Stimulated activated naive CD8-positive, alpha-beta T cell treated with anti-CD3 and anti-CD28 coated beads, Interleukin-15, Interleukin-2, amounts not matched to agents 100 ng/mL and 50 ng/mL, for 24 hours (primary cell): Measurements from ENCODE around the gene FUCA1.
"Not testable (repeated sequence)": the region's sequence is repeated elsewhere in the genome, so short reads cannot be mapped to it uniquely, and the experiment has no call there.

Experiments
- H3K27ac Mint-ChIP-seq: one replicate; pipeline ENCODE4 v1.8.0; 2021; ENCODE audit warnings: mild to moderate bottlenecking, mixed read lengths
- H3K27me3 Mint-ChIP-seq: one replicate; pipeline ENCODE4 v1.8.0; 2021; ENCODE audit warnings: mixed read lengths
- H3K36me3 Mint-ChIP-seq: one replicate; pipeline ENCODE4 v1.8.0; 2021; ENCODE audit warnings: low read depth, mixed read lengths
- H3K4me1 Mint-ChIP-seq: one replicate; pipeline ENCODE4 v1.8.0; 2021; ENCODE audit warnings: low read depth, mixed read lengths
- H3K4me3 Mint-ChIP-seq: one replicate; pipeline ENCODE4 v1.8.0; 2021; ENCODE audit warnings: mild to moderate bottlenecking, mixed read lengths
- H3K9me3 Mint-ChIP-seq: one replicate; pipeline ENCODE4 v1.8.0; 2021; ENCODE audit warnings: mixed read lengths

FUCA1 gene

GRCh38 chr1:23805025-23805424, 63.1 kb downstream of the FUCA1 start:
- H3K4me3 Mint-ChIP-seq, result no peak overlapping the region
- no peaks in the 10 kb centered on the region for H3K36me3 Mint-ChIP-seq
- peaks cover 11% of the 10 kb centered on the region for H3K4me1 Mint-ChIP-seq
- H3K27me3 Mint-ChIP-seq, result no peaks in the 10 kb centered on the region
- peak overlapping the region; percentile 3 for H3K27ac Mint-ChIP-seq
- H3K9me3 Mint-ChIP-seq, result no peaks in the 10 kb centered on the region

DNA sequence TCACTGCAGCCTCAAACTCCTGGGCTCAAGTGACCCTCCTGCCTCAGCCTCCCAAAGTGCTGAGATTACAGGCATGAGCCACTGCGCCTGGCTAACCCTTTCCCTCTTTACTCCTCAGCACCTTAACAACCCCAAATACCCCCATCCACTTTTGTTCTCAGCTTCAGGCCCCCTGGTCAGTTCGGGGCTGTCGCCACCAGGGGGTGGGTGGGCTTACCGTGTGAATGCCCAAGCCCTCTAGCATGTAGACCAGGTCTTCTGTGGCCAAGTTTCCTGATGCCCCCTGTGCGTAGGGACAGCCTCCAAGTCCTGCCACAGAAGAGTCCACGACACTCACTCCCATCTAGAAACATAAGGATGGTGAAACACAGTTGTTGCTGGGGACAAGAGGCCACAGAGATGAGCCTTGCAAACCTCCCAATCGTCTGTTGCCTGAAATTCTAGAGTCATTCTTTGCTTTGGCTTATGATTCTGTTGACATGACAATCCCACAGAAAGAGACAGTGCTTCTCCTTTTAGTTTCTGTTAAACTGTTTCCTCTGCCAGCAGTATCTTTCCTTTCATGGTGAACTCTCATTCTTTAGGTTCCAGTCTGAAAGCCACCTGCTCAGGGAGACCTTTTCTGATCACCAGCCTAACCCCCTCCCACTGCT, 63.8 kb downstream of the FUCA1 start:
- Mint-ChIP-seq H3K9me3 (no peaks in the 10 kb centered on the region), H3K27me3 (no peaks in the 10 kb centered on the region), H3K4me3 (no peak overlapping the region), H3K4me1 (peaks cover 12% of the 10 kb centered on the region), H3K27ac (no peak overlapping the region), H3K36me3 (peaks cover 3% of the 10 kb centered on the region)

DNA sequence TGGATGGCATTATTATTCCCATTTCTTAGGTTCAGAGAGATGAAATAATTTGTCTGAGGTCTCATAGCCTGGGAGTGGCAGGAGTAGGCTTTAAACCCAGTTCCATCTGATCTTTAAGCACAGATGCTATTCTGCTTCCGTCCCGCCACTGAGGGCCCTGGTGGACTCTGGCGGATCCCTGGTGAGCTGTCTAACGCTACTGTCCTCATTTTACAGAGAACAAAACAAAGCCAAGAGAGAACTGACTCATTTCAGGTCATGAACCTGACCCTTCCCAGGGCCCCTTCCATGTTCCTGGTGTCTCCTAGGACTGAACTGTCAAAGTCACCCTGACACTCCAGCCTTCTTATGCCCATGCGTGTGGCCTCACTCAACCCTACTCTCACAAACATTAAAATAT, 64.4 kb downstream of the FUCA1 start:
- H3K9me3 Mint-ChIP-seq, result no peaks in the 10 kb centered on the region
- peaks cover 5% of the 10 kb centered on the region for H3K36me3 Mint-ChIP-seq
- peaks cover 17% of the 10 kb centered on the region for H3K4me1 Mint-ChIP-seq
- H3K27me3 Mint-ChIP-seq, result no peaks in the 10 kb centered on the region
- H3K4me3 Mint-ChIP-seq, result no peak overlapping the region
- no peak overlapping the region for H3K27ac Mint-ChIP-seq

DNA sequence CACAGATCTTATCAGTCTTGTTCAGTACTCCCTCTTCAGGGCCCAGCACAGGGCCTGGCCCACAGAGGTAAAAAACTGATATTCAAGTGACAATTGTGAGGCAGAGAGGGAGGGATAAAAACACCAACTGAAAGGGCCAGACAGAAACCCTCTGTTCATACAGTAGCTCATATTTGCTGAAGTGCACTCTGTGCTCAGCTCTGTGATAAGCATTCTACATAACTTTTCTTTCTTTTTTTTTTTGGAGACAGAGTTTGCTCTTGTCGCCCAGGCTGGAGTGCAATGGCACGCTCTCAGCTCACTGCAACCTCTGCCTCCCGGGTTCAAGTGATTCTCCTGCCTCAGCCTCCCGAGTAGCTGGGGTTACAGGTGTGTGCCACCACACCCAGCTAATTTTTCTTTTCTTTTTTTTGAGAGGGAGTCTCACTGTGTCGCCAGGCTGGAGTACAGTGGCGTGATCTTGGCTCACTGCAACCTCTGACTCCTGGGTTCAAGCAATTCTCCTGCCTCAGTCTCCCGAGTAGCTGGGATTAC, 65.2 kb downstream of the FUCA1 start:
- H3K36me3 Mint-ChIP-seq, H3K27ac Mint-ChIP-seq, H3K9me3 Mint-ChIP-seq, H3K27me3 Mint-ChIP-seq: not testable (repeated sequence)
- H3K4me1 Mint-ChIP-seq, result peaks cover 19% of the 10 kb centered on the region
- peak overlapping the region; percentile 2 for H3K4me3 Mint-ChIP-seq

DNA sequence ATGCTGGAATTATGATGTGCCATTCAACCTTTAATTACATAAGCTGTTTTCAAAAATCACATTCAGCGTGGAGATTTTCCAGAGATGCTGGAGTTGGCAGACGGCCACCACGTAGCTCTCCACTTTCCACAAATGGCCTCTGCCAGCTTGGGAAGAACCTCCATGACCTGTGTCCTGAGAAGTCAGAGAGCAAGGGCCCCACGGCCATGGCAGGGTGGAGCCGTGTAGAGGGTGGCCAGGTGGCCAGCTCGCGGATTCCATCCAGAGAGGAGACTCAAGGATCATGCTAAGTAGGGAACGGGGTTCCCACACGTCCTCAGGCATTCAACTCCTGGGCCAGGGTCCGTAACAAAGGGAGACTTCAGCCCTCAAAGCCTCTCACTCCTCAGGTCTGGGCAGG, 66.2 kb downstream of the FUCA1 start:
- Mint-ChIP-seq H3K4me1 (peaks cover 19% of the 10 kb centered on the region), H3K4me3 (peak overlapping the region; percentile 60), H3K27me3 (no peaks in the 10 kb centered on the region), H3K9me3 (no peaks in the 10 kb centered on the region), H3K36me3 (peaks cover 9% of the 10 kb centered on the region), H3K27ac (no peak overlapping the region)

DNA sequence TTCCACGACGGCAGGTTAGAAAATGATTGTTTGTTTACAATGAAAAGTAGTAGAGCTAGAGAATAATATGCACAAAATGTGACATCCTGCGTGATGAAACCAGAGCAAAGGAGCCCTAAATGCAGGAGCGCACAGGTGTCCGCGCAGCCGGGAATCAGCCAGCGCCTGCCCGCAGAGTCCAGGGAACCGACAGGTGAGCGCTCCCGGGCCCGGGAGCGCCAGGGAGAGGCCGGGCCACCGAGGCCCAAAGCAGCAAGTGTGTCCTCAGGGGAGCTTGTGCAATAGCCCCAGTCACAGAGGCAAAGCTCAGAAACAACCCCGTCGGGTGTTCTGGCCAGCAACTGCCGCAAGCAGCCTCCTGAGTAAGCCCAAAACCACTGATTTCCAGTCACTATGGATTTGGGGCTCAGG, 66.7 kb downstream of the FUCA1 start:
- Mint-ChIP-seq H3K9me3 (no peaks in the 10 kb centered on the region), H3K27me3 (no peaks in the 10 kb centered on the region), H3K4me3 (peak overlapping the region; percentile 98), H3K27ac (peak overlapping the region; percentile 14), H3K36me3 (peaks cover 12% of the 10 kb centered on the region), H3K4me1 (peaks cover 19% of the 10 kb centered on the region)

- no peaks in the 10 kb centered on the region for H3K9me3 Mint-ChIP-seq
- peak within 1 kb of the TSS; percentile 98 for H3K4me3 Mint-ChIP-seq
- H3K27me3 Mint-ChIP-seq, result no peaks in the 10 kb centered on the region
- H3K36me3 Mint-ChIP-seq, result peaks cover 12% of the 10 kb centered on the region
- H3K4me1 Mint-ChIP-seq, result peaks cover 19% of the 10 kb centered on the region
- H3K27ac Mint-ChIP-seq, result peak within 1 kb of the TSS; percentile 94
These were observed 67.4 kb downstream of the FUCA1 start, which contains the start of gene GALE for GRCh38 chr1:23800400-23801337. GALE (minus strand) TSS chr1:23800754; CDS start chr1:23799007, 1,747 bp downstream.

DNA sequence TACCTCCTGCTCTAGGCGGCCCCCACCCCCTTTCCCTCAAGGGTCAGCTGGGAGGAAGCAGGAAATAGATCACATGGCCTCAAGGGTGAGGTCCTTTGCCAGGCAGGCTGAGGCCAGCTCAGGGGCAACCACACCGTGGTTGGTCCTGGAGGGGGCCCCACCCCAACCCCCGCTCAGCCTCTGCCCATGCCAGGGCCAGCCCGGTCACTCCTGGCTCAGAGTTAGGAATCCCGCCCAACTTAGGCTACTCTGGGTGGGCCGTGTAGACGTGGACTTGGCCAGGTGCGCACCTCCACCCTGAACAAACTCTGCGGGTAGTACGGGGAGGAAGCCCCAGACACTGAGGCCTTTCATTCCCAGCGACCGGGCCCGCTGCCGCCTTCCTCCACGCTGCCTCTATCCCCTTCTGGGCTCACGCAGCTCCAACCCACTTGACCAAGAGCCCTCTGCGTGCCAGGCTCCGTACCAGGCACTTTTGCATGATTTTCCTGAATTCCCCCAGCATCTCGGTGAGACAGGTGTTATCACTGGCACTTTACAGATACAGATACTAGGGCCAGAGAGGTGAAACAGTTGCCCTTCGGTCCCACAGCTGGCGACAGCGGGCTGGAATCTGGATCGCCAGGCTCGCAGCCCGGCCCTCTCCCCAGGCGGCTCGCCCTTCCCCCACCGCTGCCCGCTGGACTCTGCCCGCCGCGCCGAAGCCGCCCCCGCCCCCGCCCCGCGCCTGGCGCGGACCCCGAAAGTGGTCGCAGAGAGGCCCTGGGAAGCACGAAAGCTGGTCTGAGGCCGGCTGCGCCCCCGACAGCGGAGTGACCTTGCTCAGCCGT, 68.3 kb downstream of the FUCA1 start:
- H3K27me3 Mint-ChIP-seq, result no peaks in the 10 kb centered on the region
- H3K4me3 Mint-ChIP-seq, result peak overlapping the region; percentile 98
- peaks cover 19% of the 10 kb centered on the region for H3K4me1 Mint-ChIP-seq
- H3K9me3 Mint-ChIP-seq, result no peaks in the 10 kb centered on the region
- H3K36me3 Mint-ChIP-seq, result peaks cover 16% of the 10 kb centered on the region
- peak overlapping the region; percentile 94 for H3K27ac Mint-ChIP-seq

GRCh38 chr1:23799255-23799569, 68.9 kb downstream of the FUCA1 start:
- Mint-ChIP-seq H3K27me3 (no peaks in the 10 kb centered on the region), H3K9me3 (no peaks in the 10 kb centered on the region), H3K4me3 (peak overlapping the region; percentile 98), H3K4me1 (peaks cover 19% of the 10 kb centered on the region), H3K27ac (peak overlapping the region; percentile 94), H3K36me3 (peaks cover 16% of the 10 kb centered on the region)

GRCh38 chr1:23798662-23799142, 69.4 kb downstream of the FUCA1 start:
- H3K4me3 Mint-ChIP-seq, result peak overlapping the region; percentile 98
- H3K27ac Mint-ChIP-seq, result no peak overlapping the region
- H3K9me3 Mint-ChIP-seq, result no peaks in the 10 kb centered on the region
- peaks cover 16% of the 10 kb centered on the region for H3K36me3 Mint-ChIP-seq
- H3K27me3 Mint-ChIP-seq, result no peaks in the 10 kb centered on the region
- peaks cover 19% of the 10 kb centered on the region for H3K4me1 Mint-ChIP-seq

DNA sequence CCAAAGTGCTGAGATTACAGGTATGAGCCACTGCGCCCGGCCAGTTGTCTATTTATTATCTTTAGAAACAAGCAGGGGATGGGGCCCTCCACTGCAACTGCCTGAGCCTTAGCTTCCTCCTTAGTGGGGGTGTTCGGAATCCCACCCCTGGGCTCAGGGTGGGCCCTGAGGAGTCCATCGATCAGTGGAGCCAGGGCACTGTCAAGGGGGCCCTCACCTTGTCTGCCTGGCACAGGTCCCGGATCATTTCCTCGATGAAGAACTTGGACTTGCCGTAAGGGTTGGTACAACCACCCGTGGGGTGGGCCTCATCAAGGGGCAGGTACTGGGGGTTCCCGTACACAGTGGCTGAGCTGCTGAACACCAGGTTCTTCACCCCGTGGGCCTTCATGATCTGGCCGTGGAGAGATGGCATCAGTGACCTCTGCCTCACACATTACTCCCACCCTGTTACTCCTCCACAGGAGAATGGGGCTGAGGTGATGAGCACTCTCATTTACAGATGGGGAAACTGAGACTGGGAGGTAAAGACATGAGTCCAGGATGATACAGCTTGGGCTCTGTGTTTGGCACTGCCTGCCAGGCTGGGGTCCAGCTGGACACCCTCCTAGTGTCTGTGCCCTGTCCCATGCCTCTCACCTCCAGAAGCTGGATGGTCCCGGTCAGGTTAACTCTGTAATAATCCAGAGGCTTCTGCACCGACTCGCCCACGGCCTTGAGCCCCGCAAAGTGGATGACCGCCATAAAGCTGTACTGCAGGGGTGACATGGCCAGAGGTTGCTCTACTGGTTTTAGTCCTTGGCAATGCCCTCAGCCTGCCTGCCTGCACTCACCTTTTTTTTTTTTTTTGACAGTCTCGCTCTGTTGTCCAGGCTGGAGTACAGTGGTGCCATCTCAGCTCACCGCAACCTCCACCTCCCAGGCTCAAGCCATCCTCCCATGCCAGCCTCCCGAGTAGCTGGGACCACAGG, 70.3 kb downstream of the FUCA1 start:
- H3K4me1 Mint-ChIP-seq, result peaks cover 25% of the 10 kb centered on the region
- no peaks in the 10 kb centered on the region for H3K27me3 Mint-ChIP-seq
- H3K27ac Mint-ChIP-seq, result no peak overlapping the region

DNA sequence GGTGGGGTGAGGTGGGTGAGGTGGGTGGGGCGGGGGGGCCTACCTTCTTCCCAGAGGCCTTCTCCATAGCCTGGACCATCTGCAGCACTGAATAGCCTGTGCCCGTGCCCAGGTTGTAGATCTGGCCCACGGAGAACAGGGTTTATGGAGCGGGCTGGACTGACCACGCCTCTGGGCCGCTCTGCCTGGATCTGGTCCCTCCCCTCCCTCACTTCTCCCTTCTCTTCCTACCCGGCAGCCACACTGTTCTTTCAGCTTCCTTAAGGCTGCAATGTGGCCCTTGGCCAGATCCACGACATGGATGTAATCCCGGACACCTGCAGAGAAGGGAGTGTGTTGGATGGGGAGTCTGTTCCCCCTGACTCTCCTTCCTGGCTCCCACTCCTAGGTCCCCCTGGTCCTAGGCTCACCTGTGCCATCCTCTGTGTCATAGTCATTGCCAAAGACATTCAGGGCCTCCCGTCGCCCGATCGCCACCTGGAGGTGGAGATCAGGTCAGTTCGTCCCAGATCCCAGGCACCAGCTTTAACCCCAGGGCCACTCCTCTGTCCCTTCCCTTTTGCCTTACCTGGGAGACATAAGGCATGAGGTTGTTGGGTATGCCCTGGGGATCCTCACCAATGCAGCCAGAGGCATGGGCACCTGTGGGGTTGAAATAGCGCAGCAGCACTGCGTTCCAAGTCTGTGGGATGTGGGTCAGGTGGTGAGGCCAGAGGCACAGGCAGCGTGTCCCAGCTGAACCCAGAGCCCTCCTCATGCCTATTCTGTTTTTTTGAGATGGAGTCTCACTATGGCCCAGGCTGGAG, 71.4 kb downstream of the FUCA1 start:
- Mint-ChIP-seq H3K4me3 (no peak overlapping the region), H3K27me3 (no peaks in the 10 kb centered on the region), H3K27ac (no peak overlapping the region), H3K4me1 (peaks cover 30% of the 10 kb centered on the region), H3K36me3 (peaks cover 16% of the 10 kb centered on the region), H3K9me3 (no peaks in the 10 kb centered on the region)

More for the DNA sequence above, 70.3 kb downstream of the FUCA1 start:
- H3K9me3 Mint-ChIP-seq, result no peaks in the 10 kb centered on the region
- peaks cover 16% of the 10 kb centered on the region for H3K36me3 Mint-ChIP-seq
- H3K4me3 Mint-ChIP-seq, result no peak overlapping the region
